ENCODE data around the gene CLDN20. TPM values are rescaled to one million over a fixed set of nuclear protein-coding genes. Genes with fewer than 3 reads are reported as not detected.

CLDN20 gene
- total RNA-seq, 3 donors from 2014 or later (not counting 1 experiment from before 2014, with no cell fraction given), result not detected

- H3K36me3 ChIP-seq (ENCODE audit: control insufficient read depth, insufficient read depth, low read length), result peaks cover 30% of the 10 kb centered on the region
- no peaks in the 10 kb centered on the region for H3K27me3 ChIP-seq (ENCODE audit: control insufficient read depth, insufficient read depth, low read length)
- H3K9me3 Mint-ChIP-seq, result no peaks in the 10 kb centered on the region
- peaks cover 8% of the 10 kb centered on the region for H3K36me3 Mint-ChIP-seq
- 92% methylated on average over 3 of the region's 3 CpGs for WGBS (ENCODE audit: insufficient coverage)
- H3K27ac Mint-ChIP-seq, result no peak overlapping the region
- no peak for ATAC-seq
- H3K4me3 Mint-ChIP-seq, result no peak overlapping the region
- H3K4me1 Mint-ChIP-seq, result peaks cover 6 to 15% of the 10 kb centered on the region in 2 donors
- no peak overlapping the region for H3K4me3 ChIP-seq (ENCODE audit: low read length)
- TF ChIP-seq CTCF (IDR thresholded peaks at IDR 0.05), result no peak
- intact Hi-C loops (cut with micrococcal nuclease), result no loop called here
- DNase-seq, result no peak
- no peaks in the 10 kb centered on the region for H3K9me3 ChIP-seq (ENCODE audit: control insufficient read depth, insufficient read depth, low read length)
- H3K27me3 Mint-ChIP-seq (ENCODE audit: low read depth in 2 of 2), result no peaks in the 10 kb centered on the region
- no peaks in the 10 kb centered on the region for H3K4me1 ChIP-seq (ENCODE audit: control insufficient read depth, insufficient read depth, low read length)
- no peak overlapping the region for H3K27ac ChIP-seq (ENCODE audit: low read length)
Measured at GRCh38 chr6:155291291-155291690, 27.5 kb downstream of the CLDN20 start.

GRCh38 chr6:155292711-155293110, 28.9 kb downstream of the CLDN20 start:
- intact Hi-C loops (cut with micrococcal nuclease), result no loop called here
- no peak overlapping the region for H3K27ac ChIP-seq (ENCODE audit: low read length)
- DNase-seq (no peak), ATAC-seq (no peak)
- Mint-ChIP-seq H3K27ac (no peak overlapping the region), H3K36me3 (peaks cover 8% of the 10 kb centered on the region), H3K4me3 (no peak overlapping the region), H3K4me1 (peaks cover 11 to 15% of the 10 kb centered on the region in 2 donors), H3K27me3 (ENCODE audit: low read depth in 2 of 2) (no peaks in the 10 kb centered on the region), H3K9me3 (no peaks in the 10 kb centered on the region)
- H3K27me3 ChIP-seq (ENCODE audit: control insufficient read depth, insufficient read depth, low read length), result no peaks in the 10 kb centered on the region
- peaks cover 37% of the 10 kb centered on the region for H3K36me3 ChIP-seq (ENCODE audit: control insufficient read depth, insufficient read depth, low read length)
- TF ChIP-seq CTCF (IDR thresholded peaks at IDR 0.05), result no peak
- H3K9me3 ChIP-seq (ENCODE audit: control insufficient read depth, insufficient read depth, low read length), result no peaks in the 10 kb centered on the region
- H3K4me1 ChIP-seq (ENCODE audit: control insufficient read depth, insufficient read depth, low read length), result no peaks in the 10 kb centered on the region
- no peak overlapping the region for H3K4me3 ChIP-seq (ENCODE audit: low read length)
- 82% methylated on average over 5 of the region's 5 CpGs for WGBS (ENCODE audit: insufficient coverage)

GRCh38 chr6:155297669-155298068, 33.9 kb downstream of the CLDN20 start:
- Mint-ChIP-seq H3K36me3 (peaks cover 8% of the 10 kb centered on the region), H3K4me1 (peaks cover 0 to 5% of the 10 kb centered on the region in 2 donors), H3K27ac (peak overlapping the region in 1 of 2 donors; percentile 41), H3K27me3 (ENCODE audit: low read depth in 2 of 2) (no peaks in the 10 kb centered on the region), H3K4me3 (no peak overlapping the region), H3K9me3 (no peaks in the 10 kb centered on the region)
- DNase-seq (no peak), ATAC-seq (no peak)
- Histone ChIP-seq H3K4me3 (ENCODE audit: low read length) (no peak overlapping the region), H3K36me3 (ENCODE audit: control insufficient read depth, insufficient read depth, low read length) (peaks cover 43% of the 10 kb centered on the region), H3K4me1 (ENCODE audit: control insufficient read depth, insufficient read depth, low read length) (no peaks in the 10 kb centered on the region), H3K9me3 (ENCODE audit: control insufficient read depth, insufficient read depth, low read length) (no peaks in the 10 kb centered on the region), H3K27ac (ENCODE audit: low read length) (no peak overlapping the region), H3K27me3 (ENCODE audit: control insufficient read depth, insufficient read depth, low read length) (no peaks in the 10 kb centered on the region)
- WGBS (ENCODE audit: insufficient coverage), result 97% methylated on average over 2 of the region's 3 CpGs
- TF ChIP-seq CTCF (IDR thresholded peaks at IDR 0.05), result no peak
- intact Hi-C loops (cut with micrococcal nuclease), result no loop called here

GRCh38 chr6:155301867-155302266, 38.1 kb downstream of the CLDN20 start:
- no peak overlapping the region for H3K27ac Mint-ChIP-seq
- 100% methylated on average over 2 of the region's 2 CpGs for WGBS (ENCODE audit: insufficient coverage)
- H3K4me3 Mint-ChIP-seq, result no peak overlapping the region
- Histone ChIP-seq H3K27me3 (ENCODE audit: control insufficient read depth, insufficient read depth, low read length) (no peaks in the 10 kb centered on the region), H3K27ac (ENCODE audit: low read length) (no peak overlapping the region), H3K36me3 (ENCODE audit: control insufficient read depth, insufficient read depth, low read length) (peaks cover 36% of the 10 kb centered on the region), H3K4me1 (ENCODE audit: control insufficient read depth, insufficient read depth, low read length) (no peaks in the 10 kb centered on the region), H3K4me3 (ENCODE audit: low read length) (no peak overlapping the region), H3K9me3 (ENCODE audit: control insufficient read depth, insufficient read depth, low read length) (no peaks in the 10 kb centered on the region)
- H3K36me3 Mint-ChIP-seq, result no peaks in the 10 kb centered on the region
- no peak for TF ChIP-seq CTCF (IDR thresholded peaks at IDR 0.05)
- H3K9me3 Mint-ChIP-seq, result no peaks in the 10 kb centered on the region
- H3K27me3 Mint-ChIP-seq (ENCODE audit: low read depth in 2 of 2), result no peaks in the 10 kb centered on the region
- ATAC-seq (no peak), DNase-seq (no peak)
- H3K4me1 Mint-ChIP-seq, result peaks cover 0 to 5% of the 10 kb centered on the region in 2 donors
- intact Hi-C loops (cut with micrococcal nuclease), result no loop called here

Measured in natural killer cell (primary cell).